ENCODE measurements around the gene ORC4.

ORC4 gene

GRCh38 chr2:148020111-148021058 lies at the start of gene ORC4:
Gene ORC4, minus strand, starts transcription at chr2:148020737. Its CDS starts 44,779 bp downstream, at chr2:147975958.
- Histone ChIP-seq H3K9me3 (ENCODE audit: insufficient read depth, low read depth, low read length) (no peaks in the 10 kb centered on the region), H3K36me3 (ENCODE audit: insufficient read depth, low read depth, low read length) (0 out of 2 replicates have a peak, but pooled peaks cover 4% of the 10 kb centered on the region), H3K9ac (ENCODE audit: low read depth, low read length) (peak within 1 kb of the TSS; percentile 93), H3K27ac (ENCODE audit: low read length) (peak within 1 kb of the TSS; percentile 78), H3K27me3 (ENCODE audit: insufficient read depth, low read length) (no peaks in the 10 kb centered on the region), H3K4me1 (ENCODE audit: insufficient read depth, low read length) (peaks cover 14% of the 10 kb centered on the region; the same call in 1 of the 2 replicates), H3K4me3 (ENCODE audit: low read length) (peak within 1 kb of the TSS; percentile 93)

DNA sequence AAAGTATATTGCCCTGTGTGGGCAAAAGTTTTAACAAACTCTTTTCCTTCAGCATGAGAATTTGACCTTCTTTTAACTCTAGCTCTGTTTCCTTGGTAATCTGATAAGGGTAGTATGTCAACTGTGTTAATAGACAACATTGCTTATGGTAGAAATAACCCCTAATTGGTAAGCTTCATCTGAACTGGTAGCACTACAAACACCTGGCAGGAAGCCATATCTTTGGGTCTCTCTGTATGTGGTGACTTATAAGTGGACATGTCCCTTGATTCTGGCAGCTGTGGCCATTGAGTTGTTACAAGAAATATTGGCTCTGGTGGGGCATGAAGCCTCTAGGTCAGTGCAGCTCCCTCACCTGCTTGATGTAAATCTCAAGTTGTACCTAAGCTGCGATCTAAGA lies 47.3 kb upstream of the ORC4 start:
- no peaks in the 10 kb centered on the region for H3K9me3 ChIP-seq (ENCODE audit: insufficient read depth, low read depth, low read length)
- no peaks in the 10 kb centered on the region for H3K27me3 ChIP-seq (ENCODE audit: insufficient read depth, low read length)
- no peaks in the 10 kb centered on the region; the same call in 1 of the 2 replicates for H3K4me1 ChIP-seq (ENCODE audit: insufficient read depth, low read length)
- no peak overlapping the region for H3K4me3 ChIP-seq (ENCODE audit: low read length)
- no peak overlapping the region for H3K9ac ChIP-seq (ENCODE audit: low read depth, low read length)
- no peaks in the 10 kb centered on the region for H3K36me3 ChIP-seq (ENCODE audit: insufficient read depth, low read depth, low read length)
- H3K27ac ChIP-seq (ENCODE audit: low read length), result no peak overlapping the region

DNA sequence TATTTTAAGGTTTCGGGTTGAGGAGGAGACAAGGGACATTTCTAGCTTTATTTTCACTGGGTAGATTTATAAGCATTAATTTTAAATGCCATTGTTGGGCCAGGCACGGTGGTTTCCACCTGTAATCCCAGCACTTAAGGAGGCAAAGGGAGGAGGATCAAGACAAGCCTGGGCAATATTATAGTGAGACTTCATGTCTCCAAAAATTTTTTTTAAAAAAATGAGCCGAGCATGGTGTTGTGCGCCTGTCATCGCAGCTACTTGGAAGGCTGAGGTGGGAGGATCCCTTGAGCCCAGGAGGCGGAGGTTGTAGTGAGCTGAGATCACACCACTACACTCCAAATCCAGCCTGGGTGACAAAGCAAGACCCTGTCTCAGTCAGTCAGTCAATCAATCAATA lies 45.4 kb upstream of the ORC4 start:
- Histone ChIP-seq H3K4me1 (ENCODE audit: insufficient read depth, low read length) (no peaks in the 10 kb centered on the region; the same call in 1 of the 2 replicates), H3K27ac (ENCODE audit: low read length) (no peak overlapping the region), H3K4me3 (ENCODE audit: low read length) (no peak overlapping the region), H3K9ac (ENCODE audit: low read depth, low read length) (no peak overlapping the region), H3K27me3 (ENCODE audit: insufficient read depth, low read length) (no peaks in the 10 kb centered on the region), H3K9me3 (ENCODE audit: insufficient read depth, low read depth, low read length) (no peaks in the 10 kb centered on the region), H3K36me3 (ENCODE audit: insufficient read depth, low read depth, low read length) (no peaks in the 10 kb centered on the region)

- H3K36me3 ChIP-seq (ENCODE audit: insufficient read depth, low read depth, low read length), result no peaks in the 10 kb centered on the region
- no peaks in the 10 kb centered on the region for H3K9me3 ChIP-seq (ENCODE audit: insufficient read depth, low read depth, low read length)
- H3K4me1 ChIP-seq (ENCODE audit: insufficient read depth, low read length), result peaks cover under 1% of the 10 kb centered on the region; the same call in 1 of the 2 replicates
- H3K27me3 ChIP-seq (ENCODE audit: insufficient read depth, low read length), result no peaks in the 10 kb centered on the region
- no peak overlapping the region for H3K4me3 ChIP-seq (ENCODE audit: low read length)
- H3K27ac ChIP-seq (ENCODE audit: low read length), result no peak overlapping the region
- no peak overlapping the region for H3K9ac ChIP-seq (ENCODE audit: low read depth, low read length)
Observed at GRCh38 chr2:148063633-148064032, 43.1 kb upstream of the ORC4 start.

- H3K9ac ChIP-seq (ENCODE audit: low read depth, low read length), result 0 out of 2 replicates have a peak overlapping the region, but pooled peaks have one; percentile 8
- H3K27me3 ChIP-seq (ENCODE audit: insufficient read depth, low read length), result no peaks in the 10 kb centered on the region
- H3K9me3 ChIP-seq (ENCODE audit: insufficient read depth, low read depth, low read length), result no peaks in the 10 kb centered on the region
- H3K36me3 ChIP-seq (ENCODE audit: insufficient read depth, low read depth, low read length), result no peaks in the 10 kb centered on the region
- peak overlapping the region; percentile 24 for H3K27ac ChIP-seq (ENCODE audit: low read length)
- peaks cover 12% of the 10 kb centered on the region; the same call in 1 of the 2 replicates for H3K4me1 ChIP-seq (ENCODE audit: insufficient read depth, low read length)
- no peak overlapping the region for H3K4me3 ChIP-seq (ENCODE audit: low read length)
Observed at GRCh38 chr2:148058641-148059040, 38.1 kb upstream of the ORC4 start.

GRCh38 chr2:148052687-148053086 lies 32.1 kb upstream of the ORC4 start:
- H3K36me3 ChIP-seq (ENCODE audit: insufficient read depth, low read depth, low read length), result no peaks in the 10 kb centered on the region
- no peak overlapping the region for H3K4me3 ChIP-seq (ENCODE audit: low read length)
- peaks cover 16% of the 10 kb centered on the region for H3K4me1 ChIP-seq (ENCODE audit: insufficient read depth, low read length)
- H3K9ac ChIP-seq (ENCODE audit: low read depth, low read length), result no peak overlapping the region
- no peaks in the 10 kb centered on the region for H3K27me3 ChIP-seq (ENCODE audit: insufficient read depth, low read length)
- no peak overlapping the region for H3K27ac ChIP-seq (ENCODE audit: low read length)
- no peaks in the 10 kb centered on the region for H3K9me3 ChIP-seq (ENCODE audit: insufficient read depth, low read depth, low read length)

DNA sequence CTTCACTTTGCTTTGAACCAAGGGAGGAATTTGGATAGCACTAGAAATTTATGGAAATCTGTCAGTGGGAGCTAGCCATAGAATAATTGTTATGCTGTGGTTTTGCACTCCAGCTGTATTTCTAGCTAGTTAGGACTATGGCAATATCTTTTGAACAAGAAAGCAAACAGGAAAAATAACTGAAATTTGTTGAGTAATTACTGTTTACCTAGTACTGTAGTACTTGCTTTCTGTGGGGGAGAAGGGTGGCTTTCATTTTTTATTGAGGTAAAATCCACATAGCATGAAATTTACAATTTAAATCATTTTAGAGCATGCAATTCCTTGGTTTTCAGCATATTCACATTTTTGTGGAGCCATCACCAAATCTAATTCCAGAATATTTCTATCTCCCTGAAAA lies 28.7 kb upstream of the ORC4 start:
- H3K4me3 ChIP-seq (ENCODE audit: low read length), result no peak overlapping the region
- H3K36me3 ChIP-seq (ENCODE audit: insufficient read depth, low read depth, low read length), result no peaks in the 10 kb centered on the region
- H3K27ac ChIP-seq (ENCODE audit: low read length), result no peak overlapping the region
- H3K4me1 ChIP-seq (ENCODE audit: insufficient read depth, low read length), result peaks cover 23% of the 10 kb centered on the region
- H3K9ac ChIP-seq (ENCODE audit: low read depth, low read length), result no peak overlapping the region
- H3K9me3 ChIP-seq (ENCODE audit: insufficient read depth, low read depth, low read length), result no peaks in the 10 kb centered on the region
- H3K27me3 ChIP-seq (ENCODE audit: insufficient read depth, low read length), result no peaks in the 10 kb centered on the region

- no peaks in the 10 kb centered on the region for H3K36me3 ChIP-seq (ENCODE audit: insufficient read depth, low read depth, low read length)
- H3K27ac ChIP-seq (ENCODE audit: low read length), result no peak overlapping the region
- no peak overlapping the region for H3K9ac ChIP-seq (ENCODE audit: low read depth, low read length)
- H3K4me1 ChIP-seq (ENCODE audit: insufficient read depth, low read length), result peaks cover 26% of the 10 kb centered on the region
- no peak overlapping the region for H3K4me3 ChIP-seq (ENCODE audit: low read length)
- no peaks in the 10 kb centered on the region for H3K27me3 ChIP-seq (ENCODE audit: insufficient read depth, low read length)
- no peaks in the 10 kb centered on the region for H3K9me3 ChIP-seq (ENCODE audit: insufficient read depth, low read depth, low read length)
Observed at GRCh38 chr2:148048475-148049221, 28.1 kb upstream of the ORC4 start.

DNA sequence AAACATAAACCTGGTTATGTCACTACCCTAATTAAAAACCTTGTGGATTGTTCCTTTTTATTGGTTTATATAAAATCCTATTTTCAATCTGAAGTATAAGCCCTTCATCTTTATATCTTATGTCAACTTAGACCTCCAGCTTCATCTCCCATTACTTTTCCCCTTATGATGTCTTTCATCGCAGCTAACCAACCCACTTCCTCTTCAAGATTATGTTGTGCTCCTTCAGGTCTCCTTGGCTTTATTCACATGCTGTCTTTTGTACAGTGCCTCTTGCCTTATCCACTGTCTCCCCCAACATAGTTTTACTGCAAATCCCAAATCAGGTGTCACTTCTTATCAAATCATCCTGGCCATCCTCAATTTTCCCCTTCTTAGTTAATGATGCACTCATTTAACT lies 26.3 kb upstream of the ORC4 start:
- H3K27ac ChIP-seq (ENCODE audit: low read length), result no peak overlapping the region
- peaks cover 26% of the 10 kb centered on the region for H3K4me1 ChIP-seq (ENCODE audit: insufficient read depth, low read length)
- H3K36me3 ChIP-seq (ENCODE audit: insufficient read depth, low read depth, low read length), result no peaks in the 10 kb centered on the region
- no peaks in the 10 kb centered on the region for H3K9me3 ChIP-seq (ENCODE audit: insufficient read depth, low read depth, low read length)
- H3K27me3 ChIP-seq (ENCODE audit: insufficient read depth, low read length), result no peaks in the 10 kb centered on the region
- no peak overlapping the region for H3K4me3 ChIP-seq (ENCODE audit: low read length)
- no peak overlapping the region for H3K9ac ChIP-seq (ENCODE audit: low read depth, low read length)

GRCh38 chr2:148044322-148044721 lies 23.8 kb upstream of the ORC4 start:
- no peaks in the 10 kb centered on the region for H3K9me3 ChIP-seq (ENCODE audit: insufficient read depth, low read depth, low read length)
- H3K4me1 ChIP-seq (ENCODE audit: insufficient read depth, low read length), result peaks cover 20% of the 10 kb centered on the region; the same call in 1 of the 2 replicates
- H3K36me3 ChIP-seq (ENCODE audit: insufficient read depth, low read depth, low read length), result no peaks in the 10 kb centered on the region
- H3K9ac ChIP-seq (ENCODE audit: low read depth, low read length), result no peak overlapping the region
- H3K27ac ChIP-seq (ENCODE audit: low read length), result no peak overlapping the region
- no peak overlapping the region for H3K4me3 ChIP-seq (ENCODE audit: low read length)
- H3K27me3 ChIP-seq (ENCODE audit: insufficient read depth, low read length), result no peaks in the 10 kb centered on the region

- H3K9ac ChIP-seq (ENCODE audit: low read depth, low read length), result no peak overlapping the region
- no peaks in the 10 kb centered on the region for H3K36me3 ChIP-seq (ENCODE audit: insufficient read depth, low read depth, low read length)
Observed at GRCh38 chr2:148042219-148042618, 21.7 kb upstream of the ORC4 start.

More at GRCh38 chr2:148042219-148042618, 21.7 kb upstream of the ORC4 start:
- Histone ChIP-seq H3K4me1 (ENCODE audit: insufficient read depth, low read length) (peaks cover 14% of the 10 kb centered on the region), H3K27me3 (ENCODE audit: insufficient read depth, low read length) (no peaks in the 10 kb centered on the region), H3K27ac (ENCODE audit: low read length) (no peak overlapping the region), H3K4me3 (ENCODE audit: low read length) (no peak overlapping the region), H3K9me3 (ENCODE audit: insufficient read depth, low read depth, low read length) (no peaks in the 10 kb centered on the region)
